Activated T-cell treated with anti-CD3 and anti-CD28 coated beads for 4 hours (primary cell): ENCODE data around the gene MYADML2.

Experiments
- DNase-seq: peaks from one replicate; pipeline ENCODE4 v3.0.0-alpha.2; 2020

MYADML2 gene

GRCh38 chr17:81978524-81979298 lies 31.7 kb upstream of the MYADML2 start:
- DNase-seq: no peak

- peak; percentile 87 for DNase-seq
These were observed 30.3 kb upstream of the MYADML2 start, which contains the start of gene ASPSCR1 for GRCh38 chr17:81977211-81977808. Gene ASPSCR1, plus strand, starts transcription at chr17:81977629. Its CDS starts 18 bp downstream, at chr17:81977647.

- DNase-seq: no peak
These were observed 29.5 kb upstream of the MYADML2 start for GRCh38 chr17:81976332-81977210.

DNA sequence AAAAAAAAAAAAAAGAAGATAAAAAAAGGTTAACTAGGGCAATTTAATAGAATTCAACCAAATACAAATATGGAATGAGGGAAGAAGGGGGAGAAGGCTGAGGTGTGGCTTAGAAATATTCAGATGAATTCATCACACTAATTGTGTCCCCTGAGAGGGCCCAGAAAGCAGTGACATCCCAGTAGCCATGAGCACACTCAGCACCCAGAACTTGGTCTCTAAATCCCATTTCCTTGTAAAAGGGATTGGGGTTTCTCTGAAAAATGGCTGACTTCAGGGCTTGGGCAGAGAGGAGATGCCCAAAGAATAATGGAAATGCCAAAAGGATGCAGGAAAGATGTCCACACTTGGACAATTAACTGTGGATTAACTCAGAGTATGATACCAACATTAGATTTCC lies 26.4 kb upstream of the MYADML2 start:
- DNase-seq: no peak

DNA sequence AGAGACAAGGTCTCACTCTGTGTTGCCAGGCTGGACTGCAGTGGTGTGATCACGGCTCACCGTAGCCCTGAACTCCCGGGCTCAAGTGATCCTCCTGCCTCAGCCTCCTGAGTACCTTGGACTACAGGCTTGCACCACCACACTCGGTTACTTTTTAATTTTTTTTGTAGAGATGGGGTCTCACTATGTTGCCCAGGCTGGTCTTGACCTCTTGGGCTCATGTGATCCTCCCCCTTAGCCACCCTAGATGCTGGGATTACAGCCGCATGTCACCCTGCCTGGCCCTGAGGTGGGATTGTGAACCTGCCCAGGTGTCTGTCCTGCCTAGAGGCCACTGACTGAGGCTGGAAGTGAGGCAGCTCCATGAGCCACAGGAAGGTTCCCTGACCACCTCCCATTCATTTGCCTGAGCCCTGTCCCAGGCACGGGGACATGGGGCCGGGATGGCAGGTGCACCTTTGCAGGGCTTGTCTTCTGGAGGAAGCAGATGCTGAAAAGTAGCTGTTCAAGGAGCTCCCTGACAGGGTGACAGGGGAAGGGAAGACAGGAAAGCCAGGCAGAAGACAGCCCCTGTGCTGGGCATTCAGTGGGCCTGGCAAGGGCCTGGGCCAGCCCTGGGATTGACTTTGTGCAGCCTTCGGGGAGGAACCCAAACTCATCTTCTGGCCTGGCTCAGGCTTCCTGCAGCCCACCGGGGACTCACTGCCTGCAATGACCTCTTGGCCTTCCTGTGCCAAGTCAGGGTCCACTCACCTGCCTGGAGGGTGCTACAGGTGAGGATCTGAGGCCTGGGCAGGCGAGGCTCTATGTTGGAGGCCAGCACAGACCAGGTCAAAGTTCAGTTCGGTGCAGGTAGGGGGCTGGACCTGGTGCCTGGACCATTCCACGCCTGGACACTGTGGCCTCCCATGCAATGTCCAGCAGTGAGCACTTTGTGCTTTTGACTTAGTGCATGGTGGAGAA lies 22.1 kb upstream of the MYADML2 start:
- no peak for DNase-seq

DNA sequence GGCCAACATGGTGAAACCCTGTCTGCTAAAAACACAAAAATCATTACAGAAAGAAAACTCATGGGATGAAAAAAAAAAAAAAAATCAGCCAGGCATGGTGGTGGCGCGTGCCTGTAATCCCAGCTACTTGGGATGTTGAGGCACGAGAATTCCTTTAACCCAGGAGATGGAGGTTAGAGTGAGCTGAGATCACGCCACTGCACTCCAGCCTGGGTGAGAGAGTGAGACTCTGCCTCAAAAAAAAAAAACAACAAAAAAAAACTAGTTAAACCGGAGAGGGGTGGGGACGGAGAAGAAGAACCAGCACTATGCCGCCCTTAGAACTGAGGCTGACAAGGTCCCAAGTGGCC lies 21.3 kb upstream of the MYADML2 start:
- DNase-seq: no peak

DNA sequence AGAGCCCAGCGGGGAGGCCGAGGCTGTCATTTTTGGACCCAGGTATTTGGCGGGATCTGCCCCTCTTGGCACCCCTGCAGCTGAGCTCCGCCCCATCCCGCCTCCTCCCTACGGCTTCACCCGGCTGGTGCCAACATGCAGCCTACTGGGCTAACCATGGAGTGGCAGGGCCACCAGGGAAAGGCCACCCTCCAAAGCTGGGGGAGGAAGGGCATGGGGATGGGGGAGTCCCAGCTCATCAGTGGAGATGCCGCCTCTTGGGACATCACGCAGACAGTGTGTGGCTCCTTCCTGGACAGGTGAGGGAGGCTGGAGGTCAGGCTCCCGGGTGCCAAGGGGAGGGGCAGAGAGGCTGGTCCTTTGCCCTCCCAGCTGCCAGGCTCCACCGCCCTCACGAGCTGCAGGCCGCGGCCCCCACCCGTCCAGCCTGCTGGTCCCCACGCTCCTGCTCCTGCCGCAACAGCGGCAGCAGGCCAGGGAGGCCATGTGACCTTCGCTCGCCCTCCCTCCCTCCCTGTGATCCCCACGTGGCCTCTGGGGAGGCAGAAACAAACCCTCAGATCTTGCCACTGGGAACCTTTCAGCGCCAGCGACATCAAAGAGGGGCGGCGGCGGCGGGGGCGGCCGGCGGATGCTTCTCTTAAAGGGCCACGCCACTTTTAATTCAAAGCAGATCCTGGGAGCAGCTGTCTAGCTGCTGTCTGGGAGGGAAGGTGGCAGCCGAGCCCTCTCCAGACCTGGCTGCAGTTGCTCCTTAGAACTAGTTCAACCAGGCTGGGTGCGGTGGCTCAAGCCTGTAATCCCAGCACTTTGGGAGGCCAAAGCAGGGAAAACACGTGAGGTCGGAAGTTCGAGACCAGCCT lies 20.7 kb upstream of the MYADML2 start:
- DNase-seq: peak; percentile 85

DNA sequence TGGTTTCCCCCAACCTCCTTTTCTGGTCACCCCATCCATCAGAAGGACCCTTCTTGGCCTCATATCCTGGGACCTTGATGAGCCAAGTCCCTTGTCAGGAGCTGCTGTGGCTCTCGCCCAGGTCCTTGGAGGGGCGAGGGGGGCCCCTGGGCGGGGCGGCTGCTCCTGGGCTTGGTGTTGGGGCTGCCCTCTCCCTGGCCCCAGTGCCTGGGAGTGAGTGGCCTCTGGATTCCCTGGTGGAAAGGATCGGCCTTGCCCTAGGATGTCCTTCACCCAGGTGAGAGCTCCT lies 20.2 kb upstream of the MYADML2 start:
- no peak for DNase-seq

DNA sequence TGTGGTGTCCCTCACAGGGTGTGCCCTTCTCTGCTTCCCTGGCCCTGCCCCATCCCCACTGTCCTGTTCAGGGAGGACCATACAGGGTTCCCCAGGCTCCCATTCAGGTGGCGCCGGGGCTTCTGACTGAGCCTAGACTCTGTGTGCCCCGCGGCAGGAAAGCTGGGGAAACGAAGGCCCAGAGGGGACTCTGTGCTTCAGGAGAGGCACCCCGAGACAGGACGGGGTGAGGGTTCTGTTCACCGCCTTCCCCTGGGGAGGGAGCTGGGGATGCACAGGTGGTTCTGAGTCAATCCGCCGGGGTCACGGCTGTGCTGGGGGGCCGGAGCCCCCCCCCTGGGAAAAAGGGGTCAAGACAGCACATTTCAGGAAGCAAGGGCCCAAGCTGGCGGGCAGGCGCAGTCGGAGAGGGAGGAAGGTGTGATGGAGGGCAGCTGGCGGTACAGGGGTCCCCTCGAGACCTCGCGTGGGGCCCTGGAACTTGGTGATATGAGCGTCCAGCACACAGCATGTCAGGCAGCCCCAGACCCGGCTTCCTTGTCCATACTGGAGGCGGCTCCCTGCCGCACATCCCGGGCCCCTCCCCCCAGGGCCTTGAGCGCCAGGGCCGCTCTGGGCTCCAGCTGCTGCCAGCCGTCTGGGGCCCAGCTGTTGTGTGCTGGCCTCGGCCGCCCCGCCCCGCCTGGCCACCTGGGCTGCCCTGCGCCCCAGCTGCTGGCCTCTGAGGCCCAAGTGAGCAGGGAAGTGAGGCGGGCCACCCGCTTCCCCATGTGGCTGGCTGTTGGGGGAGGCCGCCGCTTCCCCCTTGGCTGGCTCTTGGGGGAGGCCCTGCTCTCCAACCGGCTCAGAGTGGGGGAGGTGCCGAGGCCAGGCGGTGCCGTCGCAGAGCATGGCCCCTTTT lies 19.6 kb upstream of the MYADML2 start:
- no peak for DNase-seq

DNA sequence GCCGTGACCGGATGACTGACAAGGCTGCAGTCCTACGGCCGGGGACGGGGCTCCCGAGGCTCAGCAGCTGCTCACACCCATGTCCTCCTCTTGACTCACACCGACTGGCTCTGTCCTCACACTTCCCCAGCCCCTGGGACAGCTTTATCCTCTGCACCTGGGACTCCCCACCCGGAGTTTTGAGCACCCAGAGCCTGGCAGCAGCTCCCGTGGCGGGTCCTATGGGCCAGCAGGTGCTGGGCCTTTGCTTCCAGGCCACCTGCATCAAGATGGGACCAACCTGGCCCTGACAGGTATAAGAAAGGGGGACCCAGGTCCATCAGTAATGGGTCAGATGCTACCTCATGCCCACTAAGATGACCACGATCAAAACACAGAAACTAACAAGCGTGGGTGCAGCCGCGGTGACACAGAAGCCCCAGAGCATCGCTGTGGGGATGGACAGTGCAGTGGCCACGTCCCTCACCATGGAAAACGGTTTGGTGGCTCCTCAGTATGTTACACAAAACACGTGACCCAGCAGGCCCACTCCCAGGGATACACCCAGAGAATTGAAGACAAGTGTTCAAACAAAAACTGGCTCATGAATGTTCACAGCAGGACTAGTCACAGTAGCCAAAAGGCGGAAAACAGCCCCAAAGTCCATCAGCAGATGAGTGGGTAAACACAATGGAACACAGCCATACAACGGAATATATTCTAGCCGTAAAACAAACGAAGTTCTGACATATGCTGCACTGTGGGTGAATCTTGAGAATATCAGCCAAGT lies 17.2 kb upstream of the MYADML2 start:
- no peak for DNase-seq

DNA sequence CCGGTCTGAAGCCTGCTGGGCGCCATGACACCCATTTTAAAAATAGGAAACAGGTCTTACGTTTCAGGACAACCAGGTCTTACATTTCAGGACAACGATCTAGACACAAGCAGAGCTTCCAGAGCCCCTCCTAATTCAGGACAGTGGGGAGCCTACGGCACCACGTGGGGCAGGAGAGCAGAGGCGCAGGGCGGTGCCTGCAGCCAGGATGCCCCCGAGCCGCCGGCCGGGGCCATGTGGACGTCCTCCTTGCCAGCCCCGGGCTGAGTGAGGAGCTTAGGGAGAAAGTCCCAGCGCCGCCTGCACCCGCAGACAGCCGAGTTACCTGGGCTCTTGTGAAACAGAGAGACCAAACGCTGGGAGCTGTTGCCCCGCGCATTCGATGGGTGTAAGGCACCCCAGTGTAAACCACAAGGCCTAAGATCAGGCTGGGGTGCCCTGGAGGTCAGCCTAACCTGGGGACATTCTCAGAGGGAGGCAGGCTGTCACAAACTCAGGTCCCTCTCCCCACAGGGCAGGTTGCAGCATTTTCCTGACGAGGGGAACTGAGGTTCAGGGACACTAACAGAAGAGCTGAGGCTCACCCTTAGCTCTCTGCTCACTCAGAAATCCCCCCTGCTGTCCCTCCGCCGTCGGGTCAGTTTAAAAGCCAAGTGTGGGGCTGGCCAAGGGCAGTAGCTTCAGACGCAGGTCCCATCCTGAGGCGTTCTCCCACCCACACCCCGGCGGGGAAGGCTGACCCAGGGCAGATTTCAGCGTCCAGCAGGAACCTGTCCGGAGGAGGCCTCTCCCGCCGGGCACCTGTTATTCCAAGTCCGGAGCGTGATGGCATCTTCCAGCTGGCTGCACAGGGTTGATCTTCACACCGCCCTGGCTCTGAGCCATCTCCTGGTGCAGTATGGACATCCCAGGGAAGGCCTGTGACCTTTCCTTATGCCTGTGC lies 15.7 kb upstream of the MYADML2 start:
- DNase-seq: no peak

DNA sequence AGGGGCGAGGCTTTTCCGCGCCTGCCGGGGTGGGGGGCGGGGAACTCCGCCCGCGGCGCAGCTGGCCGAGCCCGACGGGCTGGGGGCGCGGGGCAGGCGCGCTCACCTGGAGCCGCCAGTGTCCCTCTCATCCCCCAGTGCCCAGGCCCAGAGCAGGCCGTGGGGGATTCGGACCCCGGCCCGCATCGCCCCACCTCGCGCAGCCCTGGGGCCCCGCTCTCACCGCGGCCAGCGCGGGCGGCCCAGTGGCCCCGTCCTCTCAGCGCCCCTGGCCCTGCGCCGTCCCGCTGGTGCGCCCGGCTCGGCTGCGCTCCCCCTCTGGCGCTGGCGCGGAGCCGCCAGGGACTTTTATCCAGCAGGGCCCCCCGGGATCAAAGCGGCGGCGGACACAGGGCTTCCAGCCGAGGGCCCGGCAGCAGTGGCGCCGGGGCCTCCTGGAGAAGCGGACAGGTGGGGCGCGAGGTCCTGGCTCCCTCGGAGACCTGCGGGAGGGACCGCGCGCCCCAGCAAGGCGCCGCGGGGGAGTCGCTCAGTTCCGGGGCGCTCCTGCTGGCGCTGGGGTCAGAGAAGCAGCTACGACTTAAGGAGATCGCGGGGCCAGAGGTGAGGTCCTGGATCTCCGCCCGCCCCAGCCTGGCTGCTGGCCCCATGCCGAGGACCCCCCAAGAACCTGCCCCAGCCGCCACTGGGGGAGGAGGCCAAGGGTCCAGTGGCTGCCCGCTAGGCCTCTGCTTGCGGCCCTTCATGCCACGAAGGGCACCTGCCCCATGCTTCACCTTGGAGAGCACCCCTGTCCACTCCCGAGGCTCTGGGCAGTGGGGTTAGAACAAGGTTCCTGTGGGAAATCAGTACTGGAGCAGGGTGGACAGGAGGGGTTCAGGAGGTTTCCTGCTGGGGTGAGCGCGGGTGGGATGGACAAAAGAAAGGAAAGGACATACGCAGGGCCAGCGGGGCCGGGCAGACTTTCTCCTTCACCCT lies 14.8 kb upstream of the MYADML2 start:
- DNase-seq: no peak

DNA sequence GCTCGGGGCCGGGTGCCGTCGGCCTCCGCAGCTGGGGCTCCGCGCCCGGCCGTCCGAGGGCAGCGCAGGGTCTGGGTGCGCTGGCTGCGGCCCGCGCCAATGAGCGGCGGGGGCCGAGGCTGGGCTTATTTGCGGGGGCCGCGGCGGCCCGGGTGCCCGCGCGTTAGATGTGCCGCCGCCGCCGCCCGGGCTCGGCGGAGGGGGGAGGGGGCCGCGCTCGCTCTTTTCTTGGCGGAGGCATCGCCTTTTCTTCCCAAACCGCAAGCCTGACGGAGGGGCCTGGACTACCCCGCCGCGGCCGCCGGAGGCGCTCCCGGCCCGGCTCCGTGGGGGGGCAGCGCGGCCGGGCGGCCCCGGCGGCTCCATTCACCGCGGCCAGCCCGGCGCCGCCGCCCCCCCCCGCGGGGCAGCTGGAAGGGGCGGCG lies 14.1 kb upstream of the MYADML2 start, which contains the start of gene NOTUM:
Gene NOTUM, minus strand, starts transcription at position 101 of the 425 bp plus-strand sequence. CDS start 278 bp downstream, outside the sequence.
- no peak for DNase-seq

GRCh38 chr17:81960130-81960958 lies 13.3 kb upstream of the MYADML2 start:
- no peak for DNase-seq

DNA sequence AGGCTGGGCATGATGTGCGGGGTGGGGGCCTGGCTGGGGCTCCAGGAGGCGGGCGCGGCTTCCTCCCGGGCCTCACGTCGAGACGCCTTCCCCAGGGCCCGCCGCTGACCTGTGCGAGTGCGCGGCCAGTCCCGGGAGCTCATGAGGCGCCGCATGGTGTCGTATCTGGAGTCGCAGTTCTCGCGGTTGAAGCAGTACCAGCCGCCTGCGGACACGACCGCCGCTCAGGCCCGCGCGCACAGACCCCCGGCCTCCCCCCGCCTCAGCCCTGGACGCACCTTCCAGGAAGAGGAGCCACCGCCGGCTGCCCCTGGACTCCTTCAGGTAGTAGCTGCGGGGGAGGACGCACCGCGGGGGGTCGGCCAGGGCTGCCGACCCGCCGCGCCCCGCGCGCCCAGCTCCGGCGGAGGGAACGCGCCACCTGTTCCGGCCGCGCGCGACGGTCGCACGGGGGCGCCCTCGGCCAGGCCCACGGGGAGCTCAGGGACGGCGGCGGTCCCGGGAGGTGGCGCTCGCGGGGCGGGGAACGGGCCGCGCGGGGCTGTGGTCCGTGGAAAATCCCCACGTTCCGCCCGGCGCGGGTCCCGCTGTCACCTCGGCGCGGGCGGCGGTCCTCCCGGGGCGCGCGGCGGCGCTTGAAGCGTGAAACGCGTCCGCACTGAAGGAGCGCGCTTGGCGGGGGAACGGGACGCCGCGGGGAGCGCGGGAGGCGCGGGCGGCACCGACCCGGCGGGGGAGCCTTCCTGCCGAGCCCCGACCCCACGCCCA lies 12.5 kb upstream of the MYADML2 start:
- peak; percentile 78 for DNase-seq
